Endothelial cell of umbilical vein (primary cell): ENCODE data around the gene CADPS.

ENCODE experiments used
- EZH2 ChIP-seq: IDR thresholded peaks from 2 replicates; pipeline ENCODE4 v1.6.1; 2012; ENCODE audit warnings: borderline replicate concordance, low read depth, mild to moderate bottlenecking, moderate library complexity, low read length, inconsistent platforms; ENCODE audit not compliant: severe bottlenecking
- FOS ChIP-seq: IDR thresholded peaks from 2 replicates; pipeline ENCODE4 v1.6.1; 2011; ENCODE audit warnings: mild to moderate bottlenecking, low read length, moderate library complexity, borderline replicate concordance; ENCODE audit not compliant: insufficient read depth
- JUN ChIP-seq: IDR thresholded peaks from 2 replicates; pipeline ENCODE4 v1.6.1; 2011; ENCODE audit warnings: borderline replicate concordance, low read depth; ENCODE audit not compliant: insufficient read length, insufficient read depth
- MAX ChIP-seq: IDR thresholded peaks from 2 replicates; pipeline ENCODE4 v1.6.1; 2011; ENCODE audit not compliant: insufficient read depth, insufficient read length
- POLR2A ChIP-seq: IDR thresholded peaks from 2 replicates; pipeline ENCODE4 v1.6.1; 2012; ENCODE audit warnings: low read depth, mild to moderate bottlenecking, control low read depth, low read length
- POLR2AphosphoS5 ChIP-seq: IDR thresholded peaks from 2 replicates; pipeline ENCODE4 v1.6.1; 2012; ENCODE audit warnings: low read depth, mild to moderate bottlenecking, control low read depth, low read length, moderate library complexity; ENCODE audit not compliant: insufficient read depth
- TF ChIP-seq, protein P1 (sequence below), 2 donors: IDR thresholded peaks; 1 replicate in 1 of 2; 2 replicates in 1 of 2; pipeline ENCODE4 v1.5.1; 2011; ENCODE audit warnings: low read length in 2 of 2, mild to moderate bottlenecking in 2 of 2, moderate library complexity in 2 of 2, control low read depth in 1 of 2, inconsistent platforms in 1 of 2, low read depth in 1 of 2; ENCODE audit not compliant: insufficient read depth in 1 of 2; ENCODE audit errors: extremely low read depth in 1 of 2

- TF ChIP-seq EZH2 (no peak), POLR2AphosphoS5 (peak; percentile 10), POLR2A (no peak), MAX (no peak), FOS (peak; percentile 36), JUN (peak; percentile 35)
- TF ChIP-seq, protein P1, sequence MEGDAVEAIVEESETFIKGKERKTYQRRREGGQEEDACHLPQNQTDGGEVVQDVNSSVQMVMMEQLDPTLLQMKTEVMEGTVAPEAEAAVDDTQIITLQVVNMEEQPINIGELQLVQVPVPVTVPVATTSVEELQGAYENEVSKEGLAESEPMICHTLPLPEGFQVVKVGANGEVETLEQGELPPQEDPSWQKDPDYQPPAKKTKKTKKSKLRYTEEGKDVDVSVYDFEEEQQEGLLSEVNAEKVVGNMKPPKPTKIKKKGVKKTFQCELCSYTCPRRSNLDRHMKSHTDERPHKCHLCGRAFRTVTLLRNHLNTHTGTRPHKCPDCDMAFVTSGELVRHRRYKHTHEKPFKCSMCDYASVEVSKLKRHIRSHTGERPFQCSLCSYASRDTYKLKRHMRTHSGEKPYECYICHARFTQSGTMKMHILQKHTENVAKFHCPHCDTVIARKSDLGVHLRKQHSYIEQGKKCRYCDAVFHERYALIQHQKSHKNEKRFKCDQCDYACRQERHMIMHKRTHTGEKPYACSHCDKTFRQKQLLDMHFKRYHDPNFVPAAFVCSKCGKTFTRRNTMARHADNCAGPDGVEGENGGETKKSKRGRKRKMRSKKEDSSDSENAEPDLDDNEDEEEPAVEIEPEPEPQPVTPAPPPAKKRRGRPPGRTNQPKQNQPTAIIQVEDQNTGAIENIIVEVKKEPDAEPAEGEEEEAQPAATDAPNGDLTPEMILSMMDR (IDR thresholded peaks at IDR 0.05; ENCODE audit: extremely low read depth in 1 of 2, insufficient read depth in 1 of 2, low read depth in 1 of 2, low read length in 2 of 2), result no peak
These were observed 289.4 kb downstream of the CADPS start for GRCh38 chr3:62585861-62586260.
